Measurements from ENCODE around the gene PRR32. TPM values are rescaled to one million over a fixed set of nuclear protein-coding genes. Genes with fewer than 3 reads are reported as not detected.
"Not testable (repeated sequence)": the region's sequence is repeated elsewhere in the genome, so short reads cannot be mapped to it uniquely, and the experiment has no call there.

PRR32 gene
- not detected for total RNA-seq

- intact Hi-C loops (cut with micrococcal nuclease) = no loop called here
- no peak for DNase-seq
- Mint-ChIP-seq H3K4me3 (no peak within 1 kb of the TSS), H3K27ac (no peak within 1 kb of the TSS), H3K4me1 (ENCODE audit: low read depth) (no peaks in the 10 kb centered on the region), H3K36me3 (ENCODE audit: low read depth) (no peaks in the 10 kb centered on the region), H3K27me3 (ENCODE audit: low read depth) (no peaks in the 10 kb centered on the region), H3K9me3 (no peaks in the 10 kb centered on the region)
- CTCF ChIA-PET = no interaction called here
Observed at GRCh38 chrX:126819429-126819828, at the start of gene PRR32. TSS of gene PRR32 (plus strand) at chrX:126819729. CDS start at chrX:126819844, 115 bp downstream.

- no peaks in the 10 kb centered on the region for H3K4me1 Mint-ChIP-seq (ENCODE audit: low read depth)
- H3K27ac Mint-ChIP-seq = no peak overlapping the region
- H3K4me3 Mint-ChIP-seq = no peak overlapping the region
- H3K9me3 Mint-ChIP-seq = peaks cover 2% of the 10 kb centered on the region
- no peaks in the 10 kb centered on the region for H3K27me3 Mint-ChIP-seq (ENCODE audit: low read depth)
- CTCF ChIA-PET = no interaction called here
- H3K36me3 Mint-ChIP-seq (ENCODE audit: low read depth) = no peaks in the 10 kb centered on the region
- DNase-seq = no peak
- intact Hi-C loops (cut with micrococcal nuclease) = loop anchor here (5.0 kb wide), 1 partner anchor 267 kb away; no protein-coding TSS in a partner anchor
Observed at GRCh38 chrX:126770179-126770578, 49.4 kb upstream of the PRR32 start.

- Mint-ChIP-seq H3K36me3 (ENCODE audit: low read depth) (no peaks in the 10 kb centered on the region), H3K27ac (no peak overlapping the region), H3K4me3 (no peak overlapping the region), H3K4me1 (ENCODE audit: low read depth) (no peaks in the 10 kb centered on the region), H3K27me3 (ENCODE audit: low read depth) (no peaks in the 10 kb centered on the region), H3K9me3 (no peaks in the 10 kb centered on the region)
- intact Hi-C loops (cut with micrococcal nuclease) = no loop called here
- DNase-seq = no peak
- CTCF ChIA-PET = no interaction called here
Observed at GRCh38 chrX:126785539-126785938, 34.0 kb upstream of the PRR32 start.

- no peak for DNase-seq
Observed at GRCh38 chrX:126799059-126799458, 20.5 kb upstream of the PRR32 start.

GRCh38 chrX:126806784-126807183, 12.7 kb upstream of the PRR32 start:
- intact Hi-C loops (cut with micrococcal nuclease) = not testable (repeated sequence)

More at GRCh38 chrX:126799059-126799458, 20.5 kb upstream of the PRR32 start:
- CTCF ChIA-PET = no interaction called here
- intact Hi-C loops (cut with micrococcal nuclease) = no loop called here
- Mint-ChIP-seq H3K9me3 (no peaks in the 10 kb centered on the region), H3K27me3 (ENCODE audit: low read depth) (no peaks in the 10 kb centered on the region), H3K4me3 (no peak overlapping the region), H3K36me3 (ENCODE audit: low read depth) (no peaks in the 10 kb centered on the region), H3K4me1 (ENCODE audit: low read depth) (no peaks in the 10 kb centered on the region), H3K27ac (no peak overlapping the region)

GRCh38 chrX:126815806-126816205, 3.7 kb upstream of the PRR32 start:
- CTCF ChIA-PET = no interaction called here
- DNase-seq = no peak
- intact Hi-C loops (cut with micrococcal nuclease) = no loop called here
- no peaks in the 10 kb centered on the region for H3K4me1 Mint-ChIP-seq (ENCODE audit: low read depth)
- H3K27me3 Mint-ChIP-seq (ENCODE audit: low read depth) = no peaks in the 10 kb centered on the region
- H3K27ac Mint-ChIP-seq = no peak overlapping the region
- no peaks in the 10 kb centered on the region for H3K36me3 Mint-ChIP-seq (ENCODE audit: low read depth)
- no peaks in the 10 kb centered on the region for H3K9me3 Mint-ChIP-seq
- H3K4me3 Mint-ChIP-seq = no peak overlapping the region

More at GRCh38 chrX:126806784-126807183, 12.7 kb upstream of the PRR32 start:
- CTCF ChIA-PET; DNase-seq; H3K9me3 Mint-ChIP-seq; H3K27ac Mint-ChIP-seq; H3K4me1 Mint-ChIP-seq (ENCODE audit: low read depth); H3K36me3 Mint-ChIP-seq (ENCODE audit: low read depth); H3K27me3 Mint-ChIP-seq (ENCODE audit: low read depth); H3K4me3 Mint-ChIP-seq: not testable (repeated sequence)

- intact Hi-C loops (cut with micrococcal nuclease) = no loop called here
- no peak for DNase-seq
- no peak overlapping the region for H3K27ac Mint-ChIP-seq
- no peaks in the 10 kb centered on the region for H3K36me3 Mint-ChIP-seq (ENCODE audit: low read depth)
- no peaks in the 10 kb centered on the region for H3K9me3 Mint-ChIP-seq
- CTCF ChIA-PET = no interaction called here
- no peaks in the 10 kb centered on the region for H3K4me1 Mint-ChIP-seq (ENCODE audit: low read depth)
- H3K27me3 Mint-ChIP-seq (ENCODE audit: low read depth) = no peaks in the 10 kb centered on the region
- no peak overlapping the region for H3K4me3 Mint-ChIP-seq
Observed at GRCh38 chrX:126820700-126821420, 1.3 kb downstream of the PRR32 start.

- intact Hi-C loops (cut with micrococcal nuclease) = no loop called here
- Mint-ChIP-seq H3K4me1 (ENCODE audit: low read depth) (no peaks in the 10 kb centered on the region), H3K9me3 (no peaks in the 10 kb centered on the region), H3K27ac (no peak overlapping the region), H3K4me3 (no peak overlapping the region), H3K36me3 (ENCODE audit: low read depth) (no peaks in the 10 kb centered on the region), H3K27me3 (ENCODE audit: low read depth) (no peaks in the 10 kb centered on the region)
- DNase-seq = no peak
- CTCF ChIA-PET = no interaction called here
Observed at GRCh38 chrX:126824338-126825007, 4.9 kb downstream of the PRR32 start.

GRCh38 chrX:126825566-126826193, 6.2 kb downstream of the PRR32 start:
- Mint-ChIP-seq H3K4me3 (no peak overlapping the region), H3K36me3 (ENCODE audit: low read depth) (no peaks in the 10 kb centered on the region), H3K27me3 (ENCODE audit: low read depth) (no peaks in the 10 kb centered on the region), H3K9me3 (no peaks in the 10 kb centered on the region), H3K27ac (no peak overlapping the region), H3K4me1 (ENCODE audit: low read depth) (no peaks in the 10 kb centered on the region)
- DNase-seq = no peak
- intact Hi-C loops (cut with micrococcal nuclease) = no loop called here
- CTCF ChIA-PET = no interaction called here

- Mint-ChIP-seq H3K4me1 (ENCODE audit: low read depth) (no peaks in the 10 kb centered on the region), H3K4me3 (no peak overlapping the region), H3K9me3 (no peaks in the 10 kb centered on the region), H3K27ac (no peak overlapping the region), H3K36me3 (ENCODE audit: low read depth) (no peaks in the 10 kb centered on the region), H3K27me3 (ENCODE audit: low read depth) (no peaks in the 10 kb centered on the region)
- DNase-seq = no peak
- intact Hi-C loops (cut with micrococcal nuclease) = no loop called here
- CTCF ChIA-PET = no interaction called here
Observed at GRCh38 chrX:126836186-126836585, 16.7 kb downstream of the PRR32 start.

GRCh38 chrX:126847143-126847542, 27.6 kb downstream of the PRR32 start:
- H3K36me3 Mint-ChIP-seq (ENCODE audit: low read depth) = no peaks in the 10 kb centered on the region
- intact Hi-C loops (cut with micrococcal nuclease) = no loop called here
- no peaks in the 10 kb centered on the region for H3K4me1 Mint-ChIP-seq (ENCODE audit: low read depth)
- no peak for DNase-seq
- no peaks in the 10 kb centered on the region for H3K27me3 Mint-ChIP-seq (ENCODE audit: low read depth)
- H3K4me3 Mint-ChIP-seq = no peak overlapping the region
- no peak overlapping the region for H3K27ac Mint-ChIP-seq
- CTCF ChIA-PET = no interaction called here
- peaks cover 1% of the 10 kb centered on the region for H3K9me3 Mint-ChIP-seq

GRCh38 chrX:126855839-126856524, 36.5 kb downstream of the PRR32 start:
- Mint-ChIP-seq H3K36me3 (ENCODE audit: low read depth) (no peaks in the 10 kb centered on the region), H3K27ac (no peak overlapping the region), H3K4me1 (ENCODE audit: low read depth) (no peaks in the 10 kb centered on the region), H3K27me3 (ENCODE audit: low read depth) (no peaks in the 10 kb centered on the region), H3K9me3 (peaks cover 1% of the 10 kb centered on the region), H3K4me3 (no peak overlapping the region)
- DNase-seq = no peak
- intact Hi-C loops (cut with micrococcal nuclease) = no loop called here
- CTCF ChIA-PET = no interaction called here

Measured in activated naive CD4-positive, alpha-beta T cell treated with anti-CD3 and anti-CD28 coated beads for 36 hours (primary cell).